ENCODE results near the gene DNAJC12.

DNAJC12 gene

GRCh38 chr10:67818323-67818722 is 19.7 kb downstream of the DNAJC12 start:
- DNase-seq (ENCODE audit: low read depth), result no peak
- TF ChIP-seq CTCF (IDR thresholded peaks at IDR 0.05; ENCODE audit: low read depth, low read length, missing control alignments), result no peak
- no peak overlapping the region for H3K4me3 ChIP-seq (ENCODE audit: low read depth, low read length)

- DNase-seq (ENCODE audit: low read depth), result no peak
- H3K4me3 ChIP-seq (ENCODE audit: low read depth, low read length), result no peak overlapping the region
- TF ChIP-seq CTCF (IDR thresholded peaks at IDR 0.05; ENCODE audit: low read depth, low read length, missing control alignments), result no peak
These were observed 21.3 kb downstream of the DNAJC12 start for GRCh38 chr10:67816719-67817118.

- H3K4me3 ChIP-seq (ENCODE audit: low read depth, low read length), result no peak overlapping the region
- TF ChIP-seq CTCF (IDR thresholded peaks at IDR 0.05; ENCODE audit: low read depth, low read length, missing control alignments), result no peak
- DNase-seq (ENCODE audit: low read depth), result no peak
These were observed 22.4 kb downstream of the DNAJC12 start for GRCh38 chr10:67815571-67816059.

- no peak for TF ChIP-seq CTCF (IDR thresholded peaks at IDR 0.05; ENCODE audit: low read depth, low read length, missing control alignments)
- H3K4me3 ChIP-seq (ENCODE audit: low read depth, low read length), result no peak overlapping the region
- DNase-seq (ENCODE audit: low read depth), result no peak
These were observed 26.0 kb downstream of the DNAJC12 start for GRCh38 chr10:67812007-67812406.

GRCh38 chr10:67809107-67809506 is 28.9 kb downstream of the DNAJC12 start:
- no peak overlapping the region for H3K4me3 ChIP-seq (ENCODE audit: low read depth, low read length)
- DNase-seq (ENCODE audit: low read depth), result no peak
- no peak for TF ChIP-seq CTCF (IDR thresholded peaks at IDR 0.05; ENCODE audit: low read depth, low read length, missing control alignments)

- H3K4me3 ChIP-seq (ENCODE audit: low read depth, low read length), result no peak overlapping the region
- no peak for TF ChIP-seq CTCF (IDR thresholded peaks at IDR 0.05; ENCODE audit: low read depth, low read length, missing control alignments)
- DNase-seq (ENCODE audit: low read depth), result no peak
These were observed 29.3 kb downstream of the DNAJC12 start for GRCh38 chr10:67808704-67809103.

GRCh38 chr10:67807855-67808456 is 30.0 kb downstream of the DNAJC12 start:
- no peak overlapping the region for H3K4me3 ChIP-seq (ENCODE audit: low read depth, low read length)
- no peak for TF ChIP-seq CTCF (IDR thresholded peaks at IDR 0.05; ENCODE audit: low read depth, low read length, missing control alignments)
- no peak for DNase-seq (ENCODE audit: low read depth)
